Hematopoietic multipotent progenitor cell treated with erythropoietin and hydrocortisone succinate and interleukin-3 and kit ligand, for 15 days (in vitro differentiated cells): ENCODE measurements around the gene ZNF366.

ENCODE experiments used
- DNase-seq: peaks from one replicate; pipeline ENCODE4 v3.0.0-alpha.2; 2015; ENCODE audit warnings: low spot score

ZNF366 gene

DNA sequence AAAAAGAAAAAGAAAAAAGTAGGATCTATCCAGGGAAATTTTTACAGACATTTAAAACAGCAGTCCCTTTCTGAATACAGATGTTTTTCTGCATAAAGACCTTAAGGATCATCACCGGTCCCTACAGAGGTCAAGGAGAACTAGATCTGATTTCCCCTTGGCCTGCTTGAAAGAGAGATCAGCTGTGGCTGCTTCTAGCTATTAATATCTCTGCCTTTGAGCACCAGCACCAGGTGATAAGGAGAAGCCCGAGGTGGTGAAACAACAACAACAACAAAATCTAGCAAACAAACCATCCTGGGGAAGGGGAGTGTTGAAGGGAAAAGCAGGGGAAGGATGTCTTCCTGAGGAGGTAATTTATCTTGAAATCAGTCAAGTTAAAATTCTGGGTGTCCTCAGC, 42.1 kb downstream of the ZNF366 start:
- no peak for DNase-seq

DNA sequence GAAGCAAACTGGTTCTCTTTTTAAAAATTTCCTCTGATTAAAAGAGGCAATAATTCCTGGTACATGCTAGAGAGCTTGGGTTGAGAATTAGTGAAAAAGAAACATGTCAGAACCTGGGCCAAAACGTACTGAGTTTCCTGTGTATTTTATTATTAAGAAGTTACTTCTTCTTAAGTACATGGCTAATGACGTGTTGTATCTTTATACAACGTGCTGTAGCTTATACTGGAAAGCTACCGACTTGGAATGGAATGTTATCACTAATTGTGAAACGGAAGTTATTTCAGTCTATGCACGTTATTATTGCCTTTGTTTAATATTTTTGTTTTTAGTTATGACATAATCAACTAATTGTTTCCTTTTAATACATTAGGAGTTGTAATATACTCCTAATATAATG, 43.1 kb downstream of the ZNF366 start:
- no peak for DNase-seq

DNA sequence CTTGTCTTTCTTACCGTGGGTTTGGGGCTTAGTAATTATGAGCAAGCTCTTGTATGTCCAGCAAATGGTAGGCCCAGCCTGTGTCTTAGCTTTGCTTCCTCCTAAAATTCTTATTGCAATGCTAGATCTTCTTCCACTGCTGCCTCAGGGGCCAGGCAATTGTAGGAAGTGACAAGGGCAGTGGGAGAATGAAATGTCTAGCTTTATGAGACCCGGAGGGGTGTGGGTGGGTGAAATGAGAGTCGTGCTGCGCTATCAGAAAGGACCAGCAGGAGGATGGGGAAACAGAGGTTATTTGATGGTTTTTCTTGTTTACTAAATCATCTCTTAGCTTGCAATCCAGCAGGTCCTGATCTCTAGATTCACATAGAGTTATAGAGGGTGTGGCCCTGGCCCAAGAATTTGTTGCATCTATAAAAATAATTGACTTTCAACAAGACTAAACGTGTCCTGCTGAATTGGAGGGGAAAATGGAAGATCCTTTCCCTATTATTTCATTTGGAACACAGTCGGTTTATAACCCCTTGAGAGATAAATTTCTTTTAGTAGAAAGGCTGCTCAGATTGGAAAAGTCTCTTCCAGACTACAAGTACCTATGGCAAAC, 43.7 kb downstream of the ZNF366 start:
- no peak for DNase-seq

DNA sequence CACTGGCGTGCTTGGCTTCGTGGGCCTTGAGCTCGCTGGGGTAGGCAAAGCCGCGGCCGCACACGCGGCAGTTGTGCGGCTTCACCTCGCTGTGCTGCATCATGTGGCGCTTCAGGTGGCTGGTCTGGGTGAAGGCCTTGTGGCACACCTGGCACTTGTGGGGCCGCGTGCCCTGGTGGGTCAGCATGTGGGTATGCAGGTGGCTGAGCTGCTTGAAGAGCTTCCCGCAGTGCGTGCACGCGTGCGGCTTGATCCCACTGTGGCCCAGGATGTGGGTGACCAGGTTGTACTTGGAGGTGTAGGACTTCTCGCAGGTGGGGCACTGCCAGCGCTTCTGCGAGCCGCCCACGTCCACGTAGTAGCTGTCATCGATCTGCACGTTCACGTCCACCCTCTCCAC, 46.8 kb downstream of the ZNF366 start:
- DNase-seq, result no peak

DNA sequence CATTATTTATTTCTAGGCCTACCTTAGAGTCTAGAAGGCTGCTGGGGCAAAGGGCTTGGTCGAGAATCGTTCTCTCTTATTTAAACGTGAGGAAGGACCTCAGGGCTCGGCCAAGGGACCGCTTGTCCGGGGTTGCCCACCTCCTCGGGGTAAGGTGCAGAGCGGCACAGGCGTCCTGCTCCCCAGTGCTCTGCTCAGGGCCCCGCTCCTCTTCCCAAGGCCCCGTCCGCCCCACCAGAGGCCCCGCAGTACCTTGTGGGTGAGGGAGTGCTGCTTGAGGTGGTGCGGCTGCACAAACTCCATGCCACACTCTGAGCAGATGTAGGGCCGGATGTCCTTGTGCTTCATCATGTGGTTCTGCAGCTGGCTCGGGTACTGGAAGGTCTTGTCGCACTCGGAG, 47.3 kb downstream of the ZNF366 start:
- no peak for DNase-seq

DNA sequence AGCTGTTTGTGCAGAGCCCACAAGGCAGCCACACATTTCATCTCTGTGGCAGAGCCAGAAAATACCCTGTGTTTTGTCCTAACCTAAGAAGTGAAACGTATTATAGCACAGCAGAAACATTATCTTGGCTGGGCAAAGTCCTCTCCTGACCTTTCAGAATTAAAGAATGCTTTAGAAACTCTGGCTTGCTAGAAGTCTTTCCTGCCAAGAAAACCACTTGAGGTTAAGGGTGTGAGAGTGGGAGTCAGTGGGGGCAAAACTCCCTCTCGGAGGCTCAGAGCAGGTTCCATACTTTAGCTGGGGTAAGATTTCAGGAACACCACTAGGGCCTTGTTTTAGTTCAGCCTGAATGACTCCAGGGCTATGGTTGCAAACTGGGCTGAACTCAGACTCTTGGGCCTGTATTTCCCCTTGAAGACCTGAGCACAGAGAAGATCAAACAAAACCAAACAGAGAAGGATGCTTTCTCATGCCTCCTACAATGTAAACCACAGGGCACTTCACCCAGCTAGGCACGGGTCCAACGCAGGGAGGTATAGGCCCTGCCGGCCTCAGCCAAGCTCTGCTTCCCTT, 48.0 kb downstream of the ZNF366 start:
- no peak for DNase-seq

DNA sequence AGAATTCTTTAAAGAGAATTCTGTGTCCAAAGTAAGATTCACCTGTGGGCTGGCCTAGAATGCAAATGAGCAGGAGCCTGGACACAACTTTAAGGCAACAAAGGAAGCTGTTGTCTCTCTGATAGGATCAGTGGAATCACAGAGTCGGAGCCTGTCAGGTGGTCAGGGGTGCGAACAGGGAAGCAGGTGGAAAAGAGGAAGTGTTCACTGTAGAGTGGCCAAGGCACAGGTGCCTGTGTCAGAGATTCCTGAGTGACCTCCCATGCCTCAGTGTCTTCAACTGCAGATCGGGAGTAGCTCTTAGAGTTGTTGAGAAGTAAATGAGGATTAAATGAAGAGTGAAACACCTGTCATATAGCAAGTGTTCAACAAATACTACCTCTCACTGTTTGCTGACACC, 48.8 kb downstream of the ZNF366 start:
- DNase-seq, result no peak

DNA sequence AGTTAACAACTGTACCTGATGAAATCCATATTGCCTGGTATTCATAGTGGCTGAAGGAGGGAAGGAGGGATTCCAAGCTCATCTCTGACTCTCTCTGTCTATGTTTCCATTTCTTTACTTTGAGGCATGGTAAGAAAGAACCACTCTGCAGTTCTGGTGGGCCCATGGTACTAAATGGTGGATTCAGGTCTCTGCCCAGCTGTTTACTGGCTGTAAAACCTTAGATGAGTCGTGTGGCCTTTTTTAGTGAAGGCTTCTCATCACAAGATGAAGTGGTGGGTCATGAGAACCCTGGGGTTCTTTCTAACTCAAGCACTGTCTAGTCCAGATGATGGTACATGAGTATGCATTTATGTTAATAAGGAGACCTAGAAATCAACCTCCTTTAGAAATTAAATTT, 49.7 kb downstream of the ZNF366 start:
- DNase-seq, result no peak

DNA sequence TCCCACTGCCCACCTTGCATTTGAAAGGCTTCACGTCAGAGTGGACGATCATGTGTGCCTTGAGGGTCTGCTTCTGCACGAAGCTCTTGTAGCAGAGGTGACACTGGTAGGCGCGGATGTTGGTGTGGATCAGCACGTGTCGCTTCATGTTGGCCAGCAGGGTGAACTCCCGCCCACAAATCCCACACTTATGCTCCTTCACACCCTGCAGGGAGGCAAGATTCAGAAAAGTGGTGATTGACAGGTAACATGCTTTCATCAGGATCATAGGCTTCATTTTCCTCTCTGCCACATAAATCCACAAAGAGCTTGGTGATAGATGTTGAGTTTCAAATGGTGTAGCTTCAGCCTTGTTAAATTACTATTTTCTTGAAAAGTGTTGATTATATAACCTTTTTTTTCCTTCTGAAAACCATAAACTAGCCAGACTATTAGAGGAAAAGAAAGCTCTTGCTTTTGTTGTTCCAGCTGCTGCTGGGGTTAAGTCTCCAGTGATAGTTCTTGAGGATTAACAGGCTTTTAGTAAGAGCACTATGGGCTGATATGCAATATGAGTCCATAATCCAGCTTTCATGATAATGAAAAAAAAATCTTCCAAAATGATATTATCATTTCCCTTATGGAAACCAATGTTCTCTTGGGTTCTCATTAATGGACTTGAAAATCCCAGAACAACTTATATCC, 50.7 kb downstream of the ZNF366 start:
- DNase-seq, result no peak

DNA sequence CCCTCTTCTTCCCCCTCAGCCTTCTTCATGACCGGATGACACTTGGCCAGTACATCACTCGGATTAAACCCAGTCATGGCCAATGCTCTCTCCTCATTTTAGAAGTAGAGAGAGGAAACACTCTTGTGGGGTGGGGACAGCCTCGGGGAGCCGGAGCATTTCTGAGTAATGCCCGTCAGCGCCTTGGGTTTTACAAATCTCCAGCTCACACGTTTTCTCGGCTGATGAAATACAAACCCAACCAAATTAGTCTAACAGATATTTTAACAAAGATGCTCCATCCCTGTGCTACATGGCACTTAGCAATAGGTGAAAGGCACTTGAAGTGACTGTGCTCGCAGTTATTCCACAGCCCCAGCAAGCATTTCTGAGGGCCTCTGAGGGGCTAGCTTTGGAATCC, 51.7 kb downstream of the ZNF366 start:
- DNase-seq, result no peak

DNA sequence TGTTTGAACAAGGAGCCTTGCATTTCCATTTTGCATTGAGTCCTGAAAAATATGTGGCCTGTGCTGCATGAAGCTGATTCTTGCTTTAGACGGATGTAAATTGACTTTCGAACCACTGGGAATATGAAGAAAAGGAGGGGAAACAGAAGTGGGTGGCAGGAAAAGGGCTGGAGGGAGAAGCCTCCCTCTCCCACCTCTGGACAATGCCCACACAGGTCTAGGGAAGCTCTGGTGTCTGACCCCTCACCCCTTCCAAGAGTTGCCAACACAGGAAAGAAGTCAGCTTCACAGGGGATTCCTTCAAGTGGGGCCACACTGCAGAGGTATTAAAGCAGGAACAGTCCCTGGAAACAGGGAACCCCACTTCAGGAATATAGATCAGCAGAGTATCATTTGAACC, 52.2 kb downstream of the ZNF366 start:
- no peak for DNase-seq

DNA sequence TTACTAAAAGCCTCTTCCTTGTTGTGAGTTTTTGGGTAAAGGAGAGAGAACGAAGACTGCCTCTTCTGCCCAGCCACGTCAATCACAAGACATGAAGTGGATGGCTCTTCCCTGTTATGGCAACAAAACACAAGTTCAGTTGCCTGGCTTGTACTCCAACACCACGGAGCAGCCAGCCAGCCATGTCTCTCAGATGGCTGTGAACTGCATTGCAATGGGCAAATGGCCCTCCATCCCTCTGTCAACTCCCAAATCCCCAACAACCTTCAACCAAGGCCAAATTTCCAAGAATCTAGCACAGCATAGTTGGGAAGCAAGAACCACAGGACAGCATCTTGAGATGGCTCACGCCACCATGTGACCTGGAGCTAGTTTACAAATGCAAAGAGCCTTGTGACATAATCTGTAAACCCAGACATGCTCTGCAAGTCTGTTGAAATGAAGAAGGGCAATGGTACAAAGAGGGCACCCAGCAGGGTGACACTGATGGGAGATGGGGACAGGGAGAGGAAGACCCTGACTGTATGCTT, 53.9 kb downstream of the ZNF366 start:
- no peak for DNase-seq

DNA sequence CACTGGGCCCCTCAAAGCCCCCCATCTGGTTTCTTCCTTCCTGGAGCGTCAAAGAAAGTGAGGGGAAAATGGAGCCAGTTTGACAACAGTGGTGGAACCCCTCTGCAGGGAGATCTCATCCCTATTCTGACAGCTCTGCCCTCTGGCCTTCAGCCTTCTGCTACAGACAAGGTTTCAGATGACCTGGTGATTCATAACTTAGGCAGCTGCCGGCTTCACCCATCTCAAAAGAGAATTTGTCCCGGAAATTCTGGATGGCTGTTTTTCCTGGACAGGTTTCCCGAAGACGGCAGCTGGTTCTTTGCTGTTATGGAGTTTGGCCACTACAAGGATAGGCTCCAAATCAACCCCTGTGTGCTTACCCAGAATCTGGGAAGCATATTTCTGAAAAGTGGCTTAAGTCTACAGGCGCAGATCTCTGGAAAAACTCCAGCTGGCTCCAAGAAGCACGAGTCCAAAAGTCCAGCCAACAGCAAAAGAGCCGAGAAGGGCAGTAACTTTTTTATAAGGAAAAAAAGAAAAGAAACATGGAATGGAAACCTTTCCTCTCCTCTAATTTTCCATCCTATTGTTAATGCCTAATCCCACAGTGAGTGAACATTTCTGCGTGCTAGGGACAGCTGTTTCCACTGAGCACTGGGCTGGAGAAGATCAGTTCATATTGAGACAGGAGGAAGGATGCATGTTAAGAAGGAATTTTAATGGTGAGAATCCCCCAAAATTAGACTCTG, 54.5 kb downstream of the ZNF366 start:
- DNase-seq, result no peak

DNA sequence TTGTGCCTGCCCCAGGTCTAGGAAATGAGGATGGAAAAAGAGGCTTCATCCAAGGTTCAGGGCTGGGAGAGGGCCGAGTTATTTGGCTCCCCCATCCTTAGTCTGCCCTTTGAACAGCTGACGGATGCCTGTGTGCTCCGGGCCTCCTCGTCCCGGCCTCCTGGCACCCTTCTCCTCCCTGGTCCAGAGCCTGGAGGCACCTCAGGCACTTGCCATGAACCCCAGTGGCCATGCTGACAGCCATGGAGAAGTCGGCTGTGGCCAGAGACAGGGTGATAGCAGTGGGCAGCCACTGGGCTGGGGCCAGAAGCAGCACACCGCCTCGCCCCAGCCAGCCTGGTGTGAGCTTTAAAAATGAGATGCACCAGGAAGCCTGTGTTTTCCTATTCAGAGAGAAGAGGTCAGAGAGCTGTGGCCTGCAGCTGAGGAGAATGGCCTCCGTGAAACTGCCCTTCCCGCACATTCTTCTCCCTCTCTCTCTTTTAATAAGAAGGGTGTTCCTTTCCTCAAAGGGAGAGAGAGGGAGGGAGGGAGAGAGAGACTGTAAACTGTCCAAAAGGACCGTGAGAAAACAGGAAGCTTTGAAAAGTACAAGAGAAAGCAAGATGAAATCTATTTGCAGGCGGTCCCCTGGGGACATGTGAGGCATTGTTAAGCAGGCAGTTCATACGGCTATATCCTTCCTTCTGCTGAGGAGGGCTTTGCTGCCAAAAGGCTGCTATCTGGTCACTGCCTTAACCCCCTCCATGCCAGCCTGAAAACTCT, 55.3 kb downstream of the ZNF366 start:
- no peak for DNase-seq

DNA sequence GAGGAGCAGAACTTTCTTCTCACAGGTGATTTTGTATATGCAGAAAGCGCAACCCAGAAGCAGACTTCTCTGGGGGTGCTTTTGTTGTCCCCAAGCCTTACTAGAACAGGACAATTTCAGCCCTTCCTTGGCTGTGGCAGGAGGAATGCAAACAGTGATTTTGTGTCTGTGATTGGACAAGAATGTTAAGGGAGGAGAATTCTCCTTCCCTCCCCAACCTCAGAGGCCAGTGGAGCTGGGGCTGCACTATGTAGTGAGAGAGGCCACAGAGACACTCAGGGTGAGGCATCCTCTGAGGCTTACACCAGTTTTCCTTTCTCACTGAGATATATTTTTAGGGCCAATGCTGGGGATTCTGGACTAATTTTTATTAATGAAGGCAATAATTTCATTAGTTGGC, 58.8 kb downstream of the ZNF366 start:
- no peak for DNase-seq

DNA sequence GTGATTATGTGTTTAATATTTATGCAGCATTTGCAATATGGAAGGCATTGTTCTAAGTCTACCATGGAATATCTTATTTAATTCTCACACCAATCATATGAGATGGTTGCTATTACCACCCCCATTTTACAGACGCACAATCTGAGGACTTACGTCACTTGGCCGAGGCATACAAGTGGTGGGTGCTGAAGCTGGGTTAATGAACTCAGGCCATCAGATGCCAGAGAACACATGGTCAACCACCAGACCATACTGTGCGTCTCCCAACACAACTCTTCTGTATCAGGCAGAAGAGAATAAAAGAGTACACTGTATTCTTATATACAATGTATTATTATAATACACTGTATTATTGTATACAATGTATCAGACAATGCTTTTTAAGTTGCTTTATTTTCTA, 59.5 kb downstream of the ZNF366 start:
- no peak for DNase-seq

DNA sequence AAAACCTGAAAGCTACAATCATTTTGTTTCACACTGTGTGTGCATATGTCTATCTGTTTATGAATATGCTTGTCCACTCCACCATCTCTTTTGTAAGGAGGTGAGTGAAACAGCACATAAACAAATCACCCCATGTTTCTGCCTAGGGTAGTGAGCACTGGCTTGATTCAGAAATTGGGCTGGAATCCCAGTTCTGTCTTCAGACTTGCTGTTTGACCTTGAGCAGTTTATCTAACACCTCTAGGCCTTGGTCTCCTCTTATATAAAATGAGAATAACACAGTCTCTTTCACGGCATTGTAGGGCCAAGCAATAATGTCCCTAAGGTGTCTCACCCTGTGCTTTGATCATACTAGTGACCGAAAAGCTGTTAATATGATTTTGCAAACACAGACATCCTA, 61.2 kb downstream of the ZNF366 start:
- DNase-seq, result no peak

DNA sequence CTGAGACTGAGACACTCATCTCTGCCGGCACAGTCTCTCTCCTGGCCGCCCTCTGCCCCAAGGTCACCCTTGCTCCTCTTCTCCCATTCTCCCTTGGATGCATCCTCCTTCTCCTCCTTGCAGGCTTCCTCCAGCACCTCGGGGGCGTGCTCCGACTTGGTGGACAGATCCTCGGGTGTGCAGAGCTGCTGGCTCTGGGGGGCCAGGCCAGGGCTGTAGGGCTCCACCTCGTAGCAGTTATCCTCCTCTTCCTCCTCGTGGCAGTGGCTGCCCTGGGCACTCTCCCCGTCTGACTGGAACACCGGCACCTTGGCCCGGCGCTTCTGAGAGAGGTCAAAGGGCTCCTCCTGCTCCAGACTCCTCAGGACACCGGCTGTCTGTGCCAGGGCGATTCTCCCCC, 63.3 kb downstream of the ZNF366 start:
- DNase-seq, result no peak

DNA sequence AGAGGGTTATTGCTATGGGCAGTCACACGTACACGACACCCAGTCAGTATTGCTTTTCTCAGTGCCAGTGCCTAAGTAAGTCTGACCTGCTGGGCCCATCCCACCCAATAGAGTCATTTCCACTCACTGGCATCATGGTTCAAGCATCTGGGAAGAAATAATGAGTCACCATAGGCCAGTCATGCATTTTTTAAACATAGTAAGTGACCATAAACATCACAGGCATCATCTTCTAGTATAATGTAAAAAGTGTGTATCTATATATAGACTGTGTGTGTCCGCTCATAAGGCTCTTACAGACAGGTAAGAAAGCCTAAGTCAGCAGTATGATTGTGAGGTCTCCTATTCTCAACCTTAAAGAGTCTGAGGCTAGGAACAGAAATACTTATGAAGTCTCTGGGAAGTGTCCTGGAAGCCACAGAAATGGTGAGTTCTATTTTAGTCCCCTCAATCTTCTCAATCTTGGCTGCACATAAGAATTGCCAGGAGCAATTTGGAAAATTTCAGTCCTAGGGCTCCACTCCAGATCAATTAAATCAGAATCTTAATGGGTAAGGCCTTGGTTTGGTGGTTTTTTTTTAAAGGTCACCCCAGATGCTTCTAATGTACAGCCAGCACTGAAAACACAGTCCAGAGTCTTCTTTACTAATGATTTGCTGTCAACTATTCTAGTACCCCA, 65.2 kb downstream of the ZNF366 start:
- DNase-seq, result no peak

DNA sequence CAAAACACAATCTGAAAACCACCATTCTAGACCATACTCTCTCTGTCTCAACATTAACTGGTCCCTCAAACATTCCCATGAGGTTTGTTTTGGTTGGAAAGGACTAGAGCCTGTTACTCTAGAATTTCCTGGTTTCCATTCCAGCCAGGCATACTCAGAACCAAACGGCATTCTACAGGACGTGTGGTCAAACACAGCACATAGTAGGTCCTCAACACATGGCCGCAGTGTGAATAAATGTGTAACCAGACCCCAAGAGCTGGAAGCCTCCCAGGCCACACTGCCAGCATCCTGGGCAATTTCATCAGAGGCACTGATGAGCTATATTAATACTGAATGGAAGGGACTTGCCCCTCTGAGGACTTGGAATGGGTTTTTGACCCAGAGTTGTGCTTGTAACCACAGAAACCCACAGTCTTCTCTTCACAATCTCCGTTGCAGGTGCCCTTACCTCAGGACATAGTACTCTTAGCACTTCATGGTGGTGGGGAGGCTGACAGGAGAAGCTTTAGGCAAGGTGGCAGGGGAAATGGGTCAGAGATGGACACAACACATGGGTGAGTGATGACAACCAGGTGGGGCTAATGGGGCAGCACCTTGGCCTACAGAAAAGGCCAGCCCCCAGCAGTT, 66.0 kb downstream of the ZNF366 start:
- DNase-seq, result no peak

DNA sequence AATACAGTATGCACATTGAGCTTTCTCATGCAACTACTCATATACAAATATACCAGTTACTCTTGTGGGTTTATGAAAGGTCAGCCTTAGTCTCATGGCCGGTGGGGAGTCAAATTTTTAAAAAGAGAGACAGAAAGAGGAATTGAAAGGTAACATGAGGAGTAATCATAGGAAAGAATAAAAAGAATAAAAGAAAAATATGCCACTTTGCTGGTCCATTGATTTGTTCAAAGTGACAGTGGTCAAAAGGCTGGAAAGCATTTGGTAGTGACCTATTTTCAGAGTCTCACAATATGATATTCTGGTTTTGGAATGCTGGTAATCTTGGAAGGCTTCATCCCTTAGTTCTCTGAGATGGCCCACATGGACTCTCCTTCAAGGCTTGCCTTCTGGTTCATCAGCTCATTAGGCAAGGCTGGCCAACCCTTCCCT, 67.0 kb downstream of the ZNF366 start:
- DNase-seq, result no peak
